ENCODE measurements around the gene DNASE1L3. TPM values are rescaled to one million over a fixed set of nuclear protein-coding genes. Genes with fewer than 3 reads are reported as not detected.
"Not testable (repeated sequence)": the region's sequence is repeated elsewhere in the genome, so short reads cannot be mapped to it uniquely, and the experiment has no call there.

The DNASE1L3 gene
- 6.1 TPM for total RNA-seq

- no peak for DNase-seq (ENCODE audit: low spot score)
Observed at GRCh38 chr3:58210761-58211460, at the start of gene DNASE1L3. TSS of gene DNASE1L3 (minus strand) at chr3:58210972. CDS start at chr3:58210906, 66 bp downstream.

- no peak for DNase-seq (ENCODE audit: low spot score)
Observed at GRCh38 chr3:58260261-58260731, 49.5 kb upstream of the DNASE1L3 start.

- DNase-seq (ENCODE audit: low spot score): no peak
Observed at GRCh38 chr3:58258392-58259055, 47.8 kb upstream of the DNASE1L3 start.

- no peak for DNase-seq (ENCODE audit: low spot score)
Observed at GRCh38 chr3:58256511-58256910, 45.7 kb upstream of the DNASE1L3 start.

- DNase-seq (ENCODE audit: low spot score): no peak
Observed at GRCh38 chr3:58256061-58256460, 45.3 kb upstream of the DNASE1L3 start.

GRCh38 chr3:58254144-58254543 lies 43.4 kb upstream of the DNASE1L3 start:
- DNase-seq (ENCODE audit: low spot score): no peak

- no peak for DNase-seq (ENCODE audit: low spot score)
Observed at GRCh38 chr3:58251631-58252035, 40.9 kb upstream of the DNASE1L3 start.

- no peak for DNase-seq (ENCODE audit: low spot score)
Observed at GRCh38 chr3:58250093-58250707, 39.4 kb upstream of the DNASE1L3 start.

GRCh38 chr3:58249358-58250092 lies 38.8 kb upstream of the DNASE1L3 start:
- DNase-seq (ENCODE audit: low spot score): no peak

GRCh38 chr3:58246148-58247047 lies 35.6 kb upstream of the DNASE1L3 start:
- DNase-seq (ENCODE audit: low spot score): no peak

GRCh38 chr3:58243976-58244585 lies 33.3 kb upstream of the DNASE1L3 start:
- no peak for DNase-seq (ENCODE audit: low spot score)

- not testable (repeated sequence) for DNase-seq (ENCODE audit: low spot score)
Observed at GRCh38 chr3:58242860-58243259, 32.1 kb upstream of the DNASE1L3 start.

GRCh38 chr3:58242340-58242739 lies 31.6 kb upstream of the DNASE1L3 start:
- no peak for DNase-seq (ENCODE audit: low spot score)

GRCh38 chr3:58241306-58242044 lies 30.7 kb upstream of the DNASE1L3 start:
- no peak for DNase-seq (ENCODE audit: low spot score)

- no peak for DNase-seq (ENCODE audit: low spot score)
Observed at GRCh38 chr3:58238830-58239229, 28.1 kb upstream of the DNASE1L3 start.

- DNase-seq (ENCODE audit: low spot score): peak; percentile 65
Observed at GRCh38 chr3:58237941-58238681, 27.3 kb upstream of the DNASE1L3 start.

- peak; percentile 77 for DNase-seq (ENCODE audit: low spot score)
Observed at GRCh38 chr3:58237238-58237940, 26.6 kb upstream of the DNASE1L3 start, which contains the start of gene ABHD6. TSS of gene ABHD6 (plus strand) at chr3:58237792. CDS start at chr3:58256587, 18,795 bp downstream.

- no peak for DNase-seq (ENCODE audit: low spot score)
Observed at GRCh38 chr3:58236527-58237237, 25.9 kb upstream of the DNASE1L3 start.

Data from ureter (tissue), 1 donor.